Neural cell (in vitro differentiated cells): ENCODE results near the gene F2R. TPM values are rescaled to one million over a fixed set of nuclear protein-coding genes. Genes with fewer than 3 reads are reported as not detected.

Experiments used
- H2AFZ ChIP-seq: fragments of 200-600, 300-800 bp; sonication (generic), shearing (Covaris generic); 2 replicates; pipeline ENCODE4 v1.6.0; 2014; ENCODE audit warnings: low read depth, mild to moderate bottlenecking, antibody characterized with exemption, low read length, moderate library complexity
- H3F3A ChIP-seq: fragments of 200-600 bp; shearing (Covaris generic); 2 replicates; pipeline ENCODE4 v1.6.1; 2016; ENCODE audit warnings: mild to moderate bottlenecking, moderate library complexity, mixed read lengths, antibody characterized with exemption, low read length; ENCODE audit not compliant: insufficient read depth, poor library complexity, severe bottlenecking
- H3K27ac ChIP-seq: fragments of 200-600, 300-800 bp; sonication (generic), shearing (Covaris generic); 2 replicates; pipeline ENCODE4 v1.5.1; 2014; ENCODE audit warnings: mild to moderate bottlenecking, low read length, moderate library complexity
- H3K27me3 ChIP-seq: fragments of 300-800, 200-600 bp; sonication (generic), shearing (Covaris generic); 2 replicates; pipeline ENCODE4 v1.6.0; 2014; ENCODE audit warnings: mild to moderate bottlenecking, low read depth, low read length, moderate library complexity; ENCODE audit not compliant: insufficient read depth
- H3K36me3 ChIP-seq: fragments of 300-800, 200-600 bp; sonication (generic), shearing (Covaris generic); 2 replicates; pipeline ENCODE4 v1.5.1; 2014; ENCODE audit warnings: mild to moderate bottlenecking, antibody characterized with exemption, low read length, moderate library complexity; ENCODE audit not compliant: insufficient read depth
- H3K4me2 ChIP-seq: fragments of 300-800, 200-600 bp; sonication (generic), shearing (Covaris generic); 2 replicates; pipeline ENCODE4 v1.6.0; 2014; ENCODE audit warnings: mild to moderate bottlenecking, low read length
- H3K4me3 ChIP-seq: fragments of 300-800, 200-600 bp; sonication (generic), shearing (Covaris generic); 2 replicates; pipeline ENCODE4 v1.5.1; 2014; ENCODE audit warnings: mild to moderate bottlenecking, low read length, moderate library complexity
- H3K79me2 ChIP-seq: fragments of 200-600 bp; shearing (Covaris generic); replicated peaks from 2 replicates; pipeline ENCODE4 v1.6.0; 2014; ENCODE audit warnings: mild to moderate bottlenecking, low read length, moderate library complexity; ENCODE audit not compliant: insufficient read depth
- H3K9ac ChIP-seq: fragments of 300-800, 200-600 bp; sonication (generic), shearing (Covaris generic); 2 replicates; pipeline ENCODE4 v1.6.1; 2016; ENCODE audit warnings: mild to moderate bottlenecking, low read length, mixed read lengths
- H3K9me2 ChIP-seq: fragments of 200-600 bp; shearing (Covaris generic); 2 replicates; pipeline ENCODE4 v1.6.1; 2016; ENCODE audit warnings: mild to moderate bottlenecking, low read length, mixed read lengths; ENCODE audit not compliant: insufficient read depth
- H3K9me3 ChIP-seq: fragments of 200-600, 300-800 bp; sonication (generic), shearing (Covaris generic); 2 replicates; pipeline ENCODE4 v1.6.1; 2016; ENCODE audit warnings: mild to moderate bottlenecking, mixed run types, low read length, moderate library complexity, mixed read lengths
- H4K20me1 ChIP-seq: fragments of 200-600 bp; shearing (Covaris generic); 2 replicates; pipeline ENCODE4 v1.6.1; 2016; ENCODE audit warnings: mild to moderate bottlenecking, mixed run types; ENCODE audit not compliant: insufficient read depth
- CTCF ChIP-seq: fragments of 450-650 bp; IDR thresholded peaks from 2 replicates; pipeline ENCODE4 v1.5.1; 2014; ENCODE audit warnings: antibody characterized with exemption, mild to moderate bottlenecking, moderate library complexity; ENCODE audit not compliant: poor library complexity, severe bottlenecking
- EP300 ChIP-seq: fragments of 450-650 bp; conservative IDR thresholded peaks from 2 replicates; pipeline ENCODE4 v1.6.1; 2014; ENCODE audit warnings: antibody characterized with exemption, mild to moderate bottlenecking, moderate library complexity; ENCODE audit not compliant: poor library complexity, severe bottlenecking
- EZH2 ChIP-seq: fragments of 200-600, 300-800 bp; shearing (Covaris generic), sonication (generic); IDR thresholded peaks from 2 replicates; pipeline ENCODE4 v1.6.1; 2014; ENCODE audit warnings: antibody characterized with exemption, low read length, borderline replicate concordance, mild to moderate bottlenecking; ENCODE audit not compliant: insufficient read depth, poor library complexity, severe bottlenecking
- MXI1 ChIP-seq: fragments of 450-650 bp; conservative IDR thresholded peaks from 2 replicates; pipeline ENCODE4 v1.6.1; 2014; ENCODE audit warnings: antibody characterized with exemption, mild to moderate bottlenecking; ENCODE audit not compliant: poor library complexity, severe bottlenecking
- POLR2AphosphoS5 ChIP-seq: IDR thresholded peaks from 2 replicates; pipeline ENCODE4 v1.6.1; 2012
- RAD21 ChIP-seq: fragments of 450-650 bp; conservative IDR thresholded peaks from 2 replicates; pipeline ENCODE4 v1.6.1; 2014; ENCODE audit warnings: antibody characterized with exemption, mild to moderate bottlenecking, moderate library complexity
- REST ChIP-seq: IDR thresholded peaks from 2 replicates; pipeline ENCODE4 v1.6.1; 2012; ENCODE audit warnings: borderline replicate concordance
- SMC3 ChIP-seq: fragments of 450-650 bp; conservative IDR thresholded peaks from 2 replicates; pipeline ENCODE4 v1.6.1; 2014; ENCODE audit warnings: antibody characterized with exemption, mild to moderate bottlenecking, moderate library complexity; ENCODE audit not compliant: poor library complexity
- TAF1 ChIP-seq: IDR thresholded peaks from 2 replicates; pipeline ENCODE4 v1.6.1; 2012; ENCODE audit warnings: low read depth
- polyA plus RNA-seq: library from polyadenylated mRNA; depleted of rRNA; stranded (reverse); fragments of >200 nt; gene quantifications from 2 replicates; pipeline ENCODE4 v1.2.3, GENCODE V29; 2014

F2R gene
- polyA plus RNA-seq, 1 donor from 2014 or later: 35.9 TPM

GRCh38 chr5:76693141-76693540, 22.8 kb upstream of the F2R start:
- Histone ChIP-seq H3K36me3 (no peaks in the 10 kb centered on the region), H3K27ac (no peak overlapping the region), H3K4me2 (no peak overlapping the region), H3K9ac (no peak overlapping the region), H3F3A (no peaks in the 10 kb centered on the region), H3K9me2 (no peaks in the 10 kb centered on the region), H3K79me2 (no peaks in the 10 kb centered on the region), H3K27me3 (no peaks in the 10 kb centered on the region), H3K9me3 (no peaks in the 10 kb centered on the region), H4K20me1 (no peaks in the 10 kb centered on the region), H2AFZ (no peak overlapping the region), H3K4me3 (no peak overlapping the region)
- TF ChIP-seq REST: no peak

GRCh38 chr5:76694317-76694716, 21.6 kb upstream of the F2R start:
- H3K79me2 ChIP-seq: no peaks in the 10 kb centered on the region
- no peaks in the 10 kb centered on the region for H3K27me3 ChIP-seq
- no peak overlapping the region for H2AFZ ChIP-seq
- H3K9me3 ChIP-seq: no peaks in the 10 kb centered on the region
- TF ChIP-seq SMC3 (no peak), POLR2AphosphoS5 (no peak), RAD21 (no peak), REST (no peak), CTCF (no peak), EP300 (no peak), EZH2 (no peak), MXI1 (no peak), TAF1 (no peak)
- H3K27ac ChIP-seq: no peak overlapping the region
- no peak overlapping the region for H3K4me2 ChIP-seq
- no peaks in the 10 kb centered on the region for H4K20me1 ChIP-seq
- H3K9me2 ChIP-seq: no peaks in the 10 kb centered on the region
- H3K4me3 ChIP-seq: no peak overlapping the region
- H3K36me3 ChIP-seq: no peaks in the 10 kb centered on the region
- H3K9ac ChIP-seq: no peak overlapping the region
- H3F3A ChIP-seq: no peaks in the 10 kb centered on the region
